ENCODE measurements around the gene MCF2L.

The MCF2L gene

GRCh38 chr13:112962911-112963625 lies 5.9 kb upstream of the MCF2L start:
- no peak for TF ChIP-seq CTCF (IDR thresholded peaks at IDR 0.05)

GRCh38 chr13:112963641-112964040 lies 5.4 kb upstream of the MCF2L start:
- no peak for TF ChIP-seq CTCF (IDR thresholded peaks at IDR 0.05)

GRCh38 chr13:112964971-112965492 lies 4.0 kb upstream of the MCF2L start:
- TF ChIP-seq CTCF (IDR thresholded peaks at IDR 0.05): no peak

GRCh38 chr13:112965573-112966115 lies 3.4 kb upstream of the MCF2L start:
- TF ChIP-seq CTCF (IDR thresholded peaks at IDR 0.05): no peak

GRCh38 chr13:112966776-112967175 lies 2.2 kb upstream of the MCF2L start:
- TF ChIP-seq CTCF (IDR thresholded peaks at IDR 0.05): no peak

GRCh38 chr13:112967686-112968379 lies 1.2 kb upstream of the MCF2L start:
- TF ChIP-seq CTCF (IDR thresholded peaks at IDR 0.05): no peak

- no peak; the same call in 1 of the 2 replicates for TF ChIP-seq CTCF (IDR thresholded peaks at IDR 0.05)
Measured at GRCh38 chr13:112968380-112968909, 569 bp upstream of the MCF2L start.

All from LNCAP (cell line).